ENCODE data around the gene TSPO. TPM values are rescaled to one million over a fixed set of nuclear protein-coding genes. Genes with fewer than 3 reads are reported as not detected.

TSPO gene
- total RNA-seq, 1 experiment from 2014 or later, result 144 TPM

DNA sequence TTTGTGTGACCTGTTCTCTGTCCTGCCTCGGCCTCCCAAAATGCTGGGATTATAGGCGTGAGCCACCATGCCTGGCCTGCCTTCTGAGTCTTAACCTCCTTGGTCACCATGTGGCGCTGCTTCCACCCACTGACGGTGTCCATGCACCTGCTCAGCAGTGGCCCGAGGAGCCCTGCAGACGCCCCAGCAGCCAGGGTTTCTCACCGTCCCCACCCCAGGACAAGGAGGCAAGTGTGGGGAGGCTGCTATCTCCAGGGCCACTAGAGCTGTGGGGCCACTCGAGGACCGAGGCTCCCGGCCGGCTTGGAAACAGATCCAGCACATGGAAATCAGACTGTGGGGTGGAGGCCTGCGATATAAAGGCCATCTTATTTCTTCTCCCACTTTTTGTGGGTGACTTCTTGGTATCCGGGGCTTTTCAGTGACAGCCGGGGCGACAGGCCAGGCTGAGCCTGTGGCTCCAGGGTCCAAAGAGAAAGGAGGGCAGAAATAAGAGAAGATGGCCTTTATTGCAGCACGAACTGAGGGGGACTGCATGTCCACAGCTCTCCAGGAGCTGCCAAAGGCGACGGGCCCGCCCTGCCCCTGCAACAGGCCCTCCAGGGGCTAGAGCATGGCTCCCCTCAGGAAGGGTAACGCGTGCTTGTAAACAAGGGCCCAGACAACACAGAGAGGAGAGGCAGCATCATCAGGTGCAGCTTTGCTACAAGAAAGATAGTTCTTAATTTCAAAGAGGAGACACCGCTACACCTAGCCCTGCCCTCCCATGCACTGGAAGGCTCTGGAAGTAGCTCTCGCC, 15.0 kb downstream of the TSPO start:
- no peak for DNase-seq (ENCODE audit: low read depth, low spot score)
- BruUV-seq (replicated peaks), result no TSS peak

DNA sequence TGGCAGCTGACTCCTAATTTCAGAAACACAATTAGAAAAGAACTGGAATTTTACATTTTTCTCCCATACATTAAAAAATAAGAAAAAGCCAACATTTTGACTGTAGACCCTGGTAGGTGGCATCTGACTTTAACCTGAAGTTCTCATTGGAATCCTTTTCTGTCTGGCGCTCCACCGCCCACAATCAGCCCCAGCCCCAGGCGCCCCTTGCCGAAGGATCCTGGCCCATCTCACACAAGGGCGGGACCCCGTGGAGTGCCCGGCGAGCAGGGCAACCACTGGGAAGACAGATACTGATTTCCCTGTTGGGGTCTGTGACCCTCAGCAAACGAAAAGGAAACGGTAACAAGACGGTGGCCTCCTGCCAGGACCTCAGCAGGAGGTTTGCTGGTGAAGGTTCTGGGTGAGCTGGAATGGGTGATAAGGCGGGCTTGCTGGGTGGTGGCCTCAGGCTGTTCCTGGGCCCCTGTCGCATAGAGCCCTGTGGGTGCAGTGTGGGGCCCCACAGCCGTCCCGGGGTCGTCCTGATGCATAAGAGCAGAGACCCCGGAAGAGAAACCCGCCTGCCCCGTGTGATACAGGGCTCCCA, 15.7 kb downstream of the TSPO start:
- CTCF ChIA-PET, result no interaction called here
- no peak for TF ChIP-seq SIN3A (IDR thresholded peaks at IDR 0.05; ENCODE audit: borderline replicate concordance, insufficient read depth, low read depth, low read length)
- no peak for TF ChIP-seq POLR2AphosphoS5 (IDR thresholded peaks at IDR 0.05; ENCODE audit: low read depth, low read length)
- TF ChIP-seq, protein P1, sequence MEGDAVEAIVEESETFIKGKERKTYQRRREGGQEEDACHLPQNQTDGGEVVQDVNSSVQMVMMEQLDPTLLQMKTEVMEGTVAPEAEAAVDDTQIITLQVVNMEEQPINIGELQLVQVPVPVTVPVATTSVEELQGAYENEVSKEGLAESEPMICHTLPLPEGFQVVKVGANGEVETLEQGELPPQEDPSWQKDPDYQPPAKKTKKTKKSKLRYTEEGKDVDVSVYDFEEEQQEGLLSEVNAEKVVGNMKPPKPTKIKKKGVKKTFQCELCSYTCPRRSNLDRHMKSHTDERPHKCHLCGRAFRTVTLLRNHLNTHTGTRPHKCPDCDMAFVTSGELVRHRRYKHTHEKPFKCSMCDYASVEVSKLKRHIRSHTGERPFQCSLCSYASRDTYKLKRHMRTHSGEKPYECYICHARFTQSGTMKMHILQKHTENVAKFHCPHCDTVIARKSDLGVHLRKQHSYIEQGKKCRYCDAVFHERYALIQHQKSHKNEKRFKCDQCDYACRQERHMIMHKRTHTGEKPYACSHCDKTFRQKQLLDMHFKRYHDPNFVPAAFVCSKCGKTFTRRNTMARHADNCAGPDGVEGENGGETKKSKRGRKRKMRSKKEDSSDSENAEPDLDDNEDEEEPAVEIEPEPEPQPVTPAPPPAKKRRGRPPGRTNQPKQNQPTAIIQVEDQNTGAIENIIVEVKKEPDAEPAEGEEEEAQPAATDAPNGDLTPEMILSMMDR (IDR thresholded peaks at IDR 0.05), result no peak
- no peak for TF ChIP-seq TCF7L2 (IDR thresholded peaks at IDR 0.05; ENCODE audit: low read depth, low read length)
- TF ChIP-seq, protein P2, sequence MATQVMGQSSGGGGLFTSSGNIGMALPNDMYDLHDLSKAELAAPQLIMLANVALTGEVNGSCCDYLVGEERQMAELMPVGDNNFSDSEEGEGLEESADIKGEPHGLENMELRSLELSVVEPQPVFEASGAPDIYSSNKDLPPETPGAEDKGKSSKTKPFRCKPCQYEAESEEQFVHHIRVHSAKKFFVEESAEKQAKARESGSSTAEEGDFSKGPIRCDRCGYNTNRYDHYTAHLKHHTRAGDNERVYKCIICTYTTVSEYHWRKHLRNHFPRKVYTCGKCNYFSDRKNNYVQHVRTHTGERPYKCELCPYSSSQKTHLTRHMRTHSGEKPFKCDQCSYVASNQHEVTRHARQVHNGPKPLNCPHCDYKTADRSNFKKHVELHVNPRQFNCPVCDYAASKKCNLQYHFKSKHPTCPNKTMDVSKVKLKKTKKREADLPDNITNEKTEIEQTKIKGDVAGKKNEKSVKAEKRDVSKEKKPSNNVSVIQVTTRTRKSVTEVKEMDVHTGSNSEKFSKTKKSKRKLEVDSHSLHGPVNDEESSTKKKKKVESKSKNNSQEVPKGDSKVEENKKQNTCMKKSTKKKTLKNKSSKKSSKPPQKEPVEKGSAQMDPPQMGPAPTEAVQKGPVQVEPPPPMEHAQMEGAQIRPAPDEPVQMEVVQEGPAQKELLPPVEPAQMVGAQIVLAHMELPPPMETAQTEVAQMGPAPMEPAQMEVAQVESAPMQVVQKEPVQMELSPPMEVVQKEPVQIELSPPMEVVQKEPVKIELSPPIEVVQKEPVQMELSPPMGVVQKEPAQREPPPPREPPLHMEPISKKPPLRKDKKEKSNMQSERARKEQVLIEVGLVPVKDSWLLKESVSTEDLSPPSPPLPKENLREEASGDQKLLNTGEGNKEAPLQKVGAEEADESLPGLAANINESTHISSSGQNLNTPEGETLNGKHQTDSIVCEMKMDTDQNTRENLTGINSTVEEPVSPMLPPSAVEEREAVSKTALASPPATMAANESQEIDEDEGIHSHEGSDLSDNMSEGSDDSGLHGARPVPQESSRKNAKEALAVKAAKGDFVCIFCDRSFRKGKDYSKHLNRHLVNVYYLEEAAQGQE (IDR thresholded peaks at IDR 0.05; ENCODE audit: insufficient read depth in 1 of 2, low read depth in 2 of 2, low read length in 1 of 2), result no peak
- intact Hi-C loops (cut with micrococcal nuclease; ENCODE audit: unreplicated experiment), result no loop called here
- Histone ChIP-seq H3K27ac (ENCODE audit: low read length) (no peak overlapping the region), H3K4me3 (ENCODE audit: low read depth in 2 of 2, low read length in 2 of 2) (no peak overlapping the region), H3K27me3 (ENCODE audit: control insufficient read depth, insufficient read depth, low read length) (no peaks in the 10 kb centered on the region), H3K4me1 (ENCODE audit: control insufficient read depth, insufficient read depth, low read length) (no peaks in the 10 kb centered on the region), H3K36me3 (ENCODE audit: control insufficient read depth, insufficient read depth, low read length) (no peaks in the 10 kb centered on the region), H3K9me3 (ENCODE audit: control insufficient read depth, insufficient read depth, low read depth, low read length) (no peaks in the 10 kb centered on the region)
- ATAC-seq (no peak), DNase-seq (ENCODE audit: low read depth, low spot score) (no peak)
- POLR2A ChIA-PET, result no interaction called here
- TSS peak; percentile 85 for BruUV-seq (replicated peaks)
- in situ Hi-C loops (cut with HindIII; ENCODE audit: low pct_unique_long_range_greater_than_20kb, low sequenced_read_pairs), result no loop called here

More for the DNA sequence above, 15.0 kb downstream of the TSPO start:
- ATAC-seq, result no peak
- Histone ChIP-seq H3K27me3 (ENCODE audit: control insufficient read depth, insufficient read depth, low read length) (no peaks in the 10 kb centered on the region), H3K4me3 (ENCODE audit: low read depth in 2 of 2, low read length in 2 of 2) (no peak overlapping the region), H3K9me3 (ENCODE audit: control insufficient read depth, insufficient read depth, low read depth, low read length) (no peaks in the 10 kb centered on the region), H3K4me1 (ENCODE audit: control insufficient read depth, insufficient read depth, low read length) (no peaks in the 10 kb centered on the region), H3K27ac (ENCODE audit: low read length) (no peak overlapping the region), H3K36me3 (ENCODE audit: control insufficient read depth, insufficient read depth, low read length) (no peaks in the 10 kb centered on the region)
- ChIA-PET POLR2A (no interaction called here), CTCF (no interaction called here)
- TF ChIP-seq, protein P2 (IDR thresholded peaks at IDR 0.05; ENCODE audit: insufficient read depth in 1 of 2, low read depth in 2 of 2, low read length in 1 of 2), result no peak
- TF ChIP-seq TCF7L2 (IDR thresholded peaks at IDR 0.05; ENCODE audit: low read depth, low read length) (no peak), POLR2AphosphoS5 (IDR thresholded peaks at IDR 0.05; ENCODE audit: low read depth, low read length) (no peak), SIN3A (IDR thresholded peaks at IDR 0.05; ENCODE audit: borderline replicate concordance, insufficient read depth, low read depth, low read length) (no peak)
- TF ChIP-seq, protein P1 (IDR thresholded peaks at IDR 0.05), result no peak
- intact Hi-C loops (cut with micrococcal nuclease; ENCODE audit: unreplicated experiment) (no loop called here), in situ Hi-C loops (cut with HindIII; ENCODE audit: low pct_unique_long_range_greater_than_20kb, low sequenced_read_pairs) (no loop called here)

Measured in Panc1 (cell line).